NCI-H128 (cell line): ENCODE results near the gene TM7SF3.
"Not testable (repeated sequence)": the region's sequence is repeated elsewhere in the genome, so short reads cannot be mapped to it uniquely, and the experiment has no call there.

ENCODE experiments used
- DNase-seq: peaks from one replicate; lab custom pipeline; 2025; ENCODE audit not compliant: unreplicated experiment; lab: John Stamatoyannopoulos, UW

Gene TM7SF3, protein sequence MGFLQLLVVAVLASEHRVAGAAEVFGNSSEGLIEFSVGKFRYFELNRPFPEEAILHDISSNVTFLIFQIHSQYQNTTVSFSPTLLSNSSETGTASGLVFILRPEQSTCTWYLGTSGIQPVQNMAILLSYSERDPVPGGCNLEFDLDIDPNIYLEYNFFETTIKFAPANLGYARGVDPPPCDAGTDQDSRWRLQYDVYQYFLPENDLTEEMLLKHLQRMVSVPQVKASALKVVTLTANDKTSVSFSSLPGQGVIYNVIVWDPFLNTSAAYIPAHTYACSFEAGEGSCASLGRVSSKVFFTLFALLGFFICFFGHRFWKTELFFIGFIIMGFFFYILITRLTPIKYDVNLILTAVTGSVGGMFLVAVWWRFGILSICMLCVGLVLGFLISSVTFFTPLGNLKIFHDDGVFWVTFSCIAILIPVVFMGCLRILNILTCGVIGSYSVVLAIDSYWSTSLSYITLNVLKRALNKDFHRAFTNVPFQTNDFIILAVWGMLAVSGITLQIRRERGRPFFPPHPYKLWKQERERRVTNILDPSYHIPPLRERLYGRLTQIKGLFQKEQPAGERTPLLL

DNA sequence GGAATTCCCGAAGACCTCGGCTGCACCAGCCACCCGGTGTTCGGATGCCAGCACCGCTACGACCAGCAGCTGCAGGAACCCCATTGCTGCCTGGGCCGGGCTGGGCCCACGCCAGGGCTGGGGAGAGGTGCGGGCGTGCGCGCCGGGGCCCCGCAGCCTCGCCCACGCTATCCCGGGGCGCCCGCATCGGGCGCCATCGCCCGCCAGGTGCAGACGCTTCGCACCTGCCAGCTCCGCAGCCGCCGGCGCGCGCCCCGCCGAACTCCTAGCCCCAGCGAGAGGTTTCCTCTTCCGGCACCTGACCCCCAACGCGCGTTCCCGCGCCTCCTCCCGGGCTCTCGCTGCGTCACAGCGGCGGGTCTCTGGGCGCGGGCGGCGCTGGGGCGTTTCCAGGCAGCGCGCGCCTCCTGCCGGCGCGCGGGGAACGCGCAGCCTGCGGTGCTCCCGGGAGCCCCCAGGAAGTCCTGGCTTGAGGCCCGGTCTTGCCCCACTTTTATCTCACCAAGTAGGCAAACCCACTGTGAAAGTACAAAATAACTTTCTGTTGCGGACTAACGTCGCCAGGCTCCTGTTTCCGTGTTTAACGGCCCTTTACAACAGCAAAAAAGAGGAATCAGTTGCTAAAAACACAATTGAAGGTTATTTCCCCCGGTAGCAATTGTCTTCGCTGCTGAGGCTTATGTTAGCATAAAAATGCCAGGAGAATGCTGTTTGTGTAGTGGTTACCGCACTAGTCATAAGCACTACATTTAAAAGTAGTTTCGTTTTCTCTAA, at the start of gene TM7SF3:
TSS of gene TM7SF3 (minus strand) at position 300 of the 774 bp plus-strand sequence. CDS start at position 84, 216 bp downstream.
- peak; percentile 92 for DNase-seq

DNA sequence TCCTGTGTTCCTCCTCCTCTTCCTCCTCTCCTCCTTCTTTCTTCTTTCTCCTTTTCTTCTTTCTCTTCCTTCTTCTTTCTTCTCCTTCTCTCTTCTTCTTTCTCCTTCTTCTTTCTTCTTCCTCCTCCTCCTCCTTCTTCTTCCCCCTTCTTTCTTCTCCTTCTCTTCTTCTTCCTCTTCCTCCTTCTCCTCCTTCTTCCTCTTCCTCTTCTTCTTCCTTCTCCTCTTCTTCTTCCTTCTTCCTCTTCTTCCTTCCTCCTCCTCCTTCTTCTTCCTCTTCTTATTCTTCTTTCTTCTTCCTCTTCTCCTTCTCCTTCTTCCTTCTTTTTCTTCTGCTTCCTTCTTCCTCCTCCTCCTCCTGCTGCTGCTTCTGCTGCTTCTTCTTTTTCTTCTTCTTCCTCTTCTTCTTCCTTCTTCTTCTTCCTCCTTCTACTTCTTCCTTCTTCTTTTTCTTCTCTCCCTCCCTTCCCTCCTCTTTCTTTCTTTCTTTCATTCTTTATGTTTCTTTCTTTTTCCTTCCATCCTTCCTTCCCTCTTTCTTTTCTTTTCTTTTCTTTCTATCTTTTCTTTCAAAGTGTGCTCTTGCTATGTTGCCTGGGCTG, 49.2 kb upstream of the TM7SF3 start:
- DNase-seq = no peak

DNA sequence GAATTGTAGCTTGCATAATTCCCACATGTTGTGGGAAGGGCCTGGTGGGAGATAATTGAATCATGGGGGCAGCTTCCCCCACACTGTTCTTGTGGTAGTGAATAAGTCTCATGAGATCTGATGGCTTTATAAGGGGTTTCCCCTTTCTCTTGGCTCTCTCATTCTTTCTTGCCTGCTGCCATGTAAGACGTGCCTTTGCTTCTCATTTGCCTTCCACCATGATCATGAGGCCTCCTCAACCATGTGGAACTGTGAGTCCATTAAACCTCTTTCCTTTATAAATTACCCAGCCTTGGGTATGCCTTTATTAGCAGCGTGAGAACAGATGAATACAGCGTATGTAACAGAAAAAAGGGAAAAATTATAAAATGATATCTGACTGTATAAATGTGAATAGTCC, 47.1 kb upstream of the TM7SF3 start:
- DNase-seq = no peak

DNA sequence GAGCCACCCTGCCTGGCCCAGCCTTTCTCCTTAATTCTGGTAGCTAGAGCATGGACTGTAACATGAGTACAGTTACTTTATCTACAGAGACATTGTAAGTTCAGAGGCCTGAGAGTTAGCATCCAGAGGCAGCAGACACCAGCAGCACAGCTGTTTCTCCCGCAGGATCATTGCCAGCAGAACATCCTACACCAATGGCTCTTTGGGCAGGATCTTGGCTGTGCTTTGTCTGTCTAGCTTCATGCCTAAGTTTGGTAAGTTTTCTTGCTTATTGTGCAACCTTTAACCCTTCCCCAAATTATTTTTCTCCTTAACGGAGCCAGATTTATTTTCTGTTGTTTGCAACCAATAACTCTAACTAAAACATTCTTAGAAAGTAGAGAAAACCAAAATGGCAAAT, 46.6 kb upstream of the TM7SF3 start:
- no peak for DNase-seq

GRCh38 chr12:27057543-27057942, 43.4 kb upstream of the TM7SF3 start:
- no peak for DNase-seq

DNA sequence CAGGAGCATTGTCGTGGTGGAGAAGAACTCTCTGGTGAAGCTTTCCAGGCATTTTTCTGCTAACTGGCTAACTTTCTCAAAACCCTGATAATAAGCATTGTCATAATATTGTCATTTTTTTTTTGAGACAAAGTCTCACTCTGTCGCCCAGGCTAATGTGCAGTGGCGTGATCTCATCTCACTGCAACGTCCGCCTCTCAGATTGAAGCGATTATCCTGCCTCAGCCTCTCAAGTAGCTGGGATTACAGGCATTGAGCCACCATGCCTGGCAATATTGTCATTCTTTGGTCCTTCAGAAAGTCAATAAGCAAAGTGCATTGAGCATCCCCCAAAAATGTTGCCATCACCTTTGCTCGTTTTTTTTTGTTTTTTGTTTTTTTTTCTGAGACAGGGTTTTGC, 41.8 kb upstream of the TM7SF3 start:
- DNase-seq = no peak

GRCh38 chr12:27052742-27053141, 38.6 kb upstream of the TM7SF3 start:
- no peak for DNase-seq

- DNase-seq = no peak
Observed at GRCh38 chr12:27052176-27052575, 38.0 kb upstream of the TM7SF3 start.

DNA sequence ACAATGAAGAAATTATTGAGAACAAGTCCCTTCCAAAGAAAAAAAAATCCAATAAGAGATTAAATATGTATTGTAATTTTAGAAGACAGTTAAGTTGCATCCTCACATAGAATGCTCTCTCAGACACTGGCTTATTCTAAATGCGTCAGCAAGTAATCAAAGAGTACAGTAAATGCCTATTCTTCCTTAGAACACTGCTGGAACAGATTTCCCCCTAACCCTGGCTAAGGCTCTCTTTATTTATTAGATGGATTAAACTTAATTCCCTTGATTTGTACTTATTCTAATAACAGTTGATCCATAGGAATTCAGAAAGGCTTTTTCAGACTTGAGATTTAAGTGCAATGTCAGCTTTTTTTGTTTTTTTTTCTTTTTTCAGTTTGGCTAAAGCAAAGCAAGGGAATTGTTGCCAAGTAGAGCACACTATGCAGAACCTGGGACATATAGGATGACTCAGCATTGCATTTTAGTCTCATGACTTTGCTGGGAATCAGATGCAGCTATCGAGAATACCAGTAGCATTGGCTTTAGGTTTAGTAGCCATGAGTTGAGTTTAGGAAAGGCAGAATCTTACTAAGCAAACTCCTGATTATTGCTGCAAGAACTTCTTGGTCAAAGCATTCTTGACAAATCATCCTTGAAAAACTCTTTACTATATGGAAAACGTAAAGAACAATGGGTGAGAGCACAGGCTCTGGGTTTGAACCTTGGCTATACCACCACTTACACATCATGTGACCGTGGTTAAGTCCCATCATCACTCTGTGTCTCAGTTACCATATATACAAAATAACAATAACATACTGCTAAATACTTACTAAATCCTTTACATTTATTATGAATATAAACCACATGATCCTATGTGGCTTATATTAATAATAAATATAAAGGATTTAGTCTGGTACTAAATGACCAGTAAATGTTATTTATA, 34.9 kb upstream of the TM7SF3 start:
- no peak for DNase-seq

DNA sequence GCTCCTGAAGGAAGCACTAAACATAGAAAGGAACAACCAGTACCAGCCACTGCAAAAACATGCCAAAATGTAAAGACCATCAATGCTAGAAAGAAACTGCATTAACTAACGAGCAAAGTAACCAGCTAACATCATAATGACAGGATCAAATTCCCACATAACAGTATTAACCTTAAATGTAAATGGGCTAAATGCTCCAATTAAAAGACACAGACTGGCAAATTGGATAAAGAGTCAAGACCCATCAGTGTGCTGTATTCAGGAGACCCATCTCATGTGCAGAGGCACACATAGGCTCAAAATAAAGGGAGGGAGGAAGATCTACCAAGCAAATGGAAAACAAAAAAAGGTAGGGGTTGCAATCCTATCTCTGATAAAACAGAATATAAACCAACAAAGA, 27.8 kb upstream of the TM7SF3 start:
- not testable (repeated sequence) for DNase-seq

DNA sequence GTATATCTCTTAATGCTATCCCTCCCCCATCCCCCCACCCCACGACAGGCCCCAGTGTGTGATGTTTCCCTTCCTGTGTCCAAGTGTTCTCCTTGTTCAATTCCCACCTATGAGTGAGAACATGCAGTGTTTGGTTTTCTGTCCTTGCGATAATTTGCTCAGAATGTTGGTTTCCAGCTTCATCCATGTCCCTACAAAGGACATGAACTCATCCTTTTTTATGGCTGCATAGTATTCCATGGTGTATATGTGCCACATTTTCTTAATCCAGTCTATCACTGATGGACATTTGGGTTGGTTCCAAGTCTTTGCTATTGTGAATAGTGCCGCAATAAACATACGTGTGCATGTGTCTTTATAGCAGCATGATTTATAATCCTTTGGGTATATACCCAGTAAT, 26.5 kb upstream of the TM7SF3 start:
- not testable (repeated sequence) for DNase-seq

- no peak for DNase-seq
Observed at GRCh38 chr12:27034607-27035293, 20.6 kb upstream of the TM7SF3 start.

DNA sequence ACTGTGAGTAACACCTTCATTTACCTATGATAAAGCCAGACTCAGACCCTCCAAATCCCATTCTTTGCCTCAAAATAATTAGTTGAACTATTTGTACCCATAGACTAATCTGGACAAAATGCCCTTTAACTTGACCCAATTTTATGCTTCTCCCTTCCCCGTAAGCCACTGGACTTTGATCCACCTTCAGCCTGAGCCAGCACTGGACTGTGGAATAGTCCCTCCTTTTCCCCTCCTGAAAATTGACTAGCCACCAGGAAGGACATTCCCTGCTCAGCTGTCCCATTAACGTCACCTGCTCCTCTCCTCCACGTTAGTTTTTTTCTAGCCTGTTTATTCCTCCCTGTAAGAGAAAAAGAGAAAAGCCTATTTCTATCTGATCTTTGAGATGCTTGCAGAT, 18.5 kb upstream of the TM7SF3 start:
- no peak for DNase-seq

- no peak for DNase-seq
Observed at GRCh38 chr12:27031531-27031930, 17.3 kb upstream of the TM7SF3 start.

DNA sequence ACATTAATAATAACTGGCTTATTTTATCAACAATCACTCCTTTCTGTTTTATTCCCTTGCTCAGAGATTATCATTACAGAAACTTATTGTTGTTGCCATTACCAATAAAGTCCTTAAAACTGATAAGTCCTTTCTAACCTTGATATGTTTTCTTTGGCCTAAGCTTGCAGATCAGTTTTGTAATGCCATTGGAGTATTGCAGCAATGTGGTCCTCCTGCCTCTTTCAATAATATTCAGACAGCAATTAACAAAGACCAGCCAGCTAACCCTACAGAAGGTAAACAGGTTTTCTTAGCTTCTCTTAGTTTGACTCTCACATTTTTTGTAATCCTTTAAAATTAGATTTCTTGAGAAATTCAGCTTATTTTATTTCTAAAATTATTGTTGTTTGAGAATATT, 12.1 kb upstream of the TM7SF3 start:
- no peak for DNase-seq

DNA sequence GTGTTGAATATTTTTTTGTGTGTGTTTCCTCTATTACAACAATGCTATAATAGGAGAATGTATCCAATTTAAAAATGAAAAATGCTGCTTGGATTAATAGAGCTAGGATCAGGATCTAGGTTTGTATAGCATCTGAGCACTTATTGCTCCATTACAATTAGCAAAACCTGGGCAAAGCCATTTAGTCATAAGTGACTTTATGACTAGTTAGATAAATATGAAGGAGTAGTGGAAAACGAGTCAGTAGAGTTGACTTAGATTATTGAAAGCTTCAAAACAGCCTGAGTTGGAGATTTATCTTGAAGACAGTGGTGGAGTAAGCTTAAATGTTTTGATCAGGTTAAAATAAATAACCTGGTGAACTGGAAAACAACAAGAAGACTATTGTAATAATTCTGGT, 10.9 kb upstream of the TM7SF3 start:
- DNase-seq = no peak

DNA sequence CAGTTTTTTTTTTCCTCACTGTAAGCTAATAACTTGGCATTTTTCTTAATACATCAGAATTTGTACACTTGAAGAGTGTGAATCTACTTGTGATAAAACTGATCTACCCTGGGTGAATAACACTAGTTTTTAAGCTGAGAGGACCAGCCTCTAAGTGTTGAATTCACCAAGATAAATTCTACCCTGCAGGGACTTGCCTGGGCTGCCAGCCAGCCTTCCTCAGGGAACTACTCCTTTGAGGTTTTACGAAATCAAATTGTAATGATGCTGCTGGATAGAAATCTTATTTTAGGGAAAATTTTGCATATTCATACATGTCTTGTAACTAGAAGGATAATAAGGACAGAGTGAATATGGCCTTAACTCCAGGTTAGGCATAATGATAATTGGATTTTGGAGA, 10.1 kb upstream of the TM7SF3 start:
- no peak for DNase-seq

DNA sequence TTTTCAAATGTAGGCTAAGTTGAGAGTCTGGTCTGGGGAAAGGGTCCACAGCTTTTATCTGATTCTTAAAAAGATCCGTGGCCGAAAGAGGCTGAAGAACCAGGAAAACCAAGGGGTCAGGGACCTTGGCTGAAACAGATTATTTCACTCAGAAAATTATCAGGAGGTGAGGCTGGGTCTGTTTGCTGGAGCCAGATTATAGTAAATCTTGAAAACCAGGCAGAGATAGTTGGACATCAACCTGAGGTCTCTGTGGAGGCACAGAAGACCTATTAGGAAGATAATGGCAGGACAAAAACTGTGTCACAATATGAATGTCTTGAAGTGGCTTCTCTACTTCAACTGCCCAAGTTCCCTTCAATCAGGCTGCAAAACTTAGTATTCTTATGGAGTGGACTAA, 6.6 kb upstream of the TM7SF3 start:
- no peak for DNase-seq

GRCh38 chr12:27018037-27018436, 3.9 kb upstream of the TM7SF3 start:
- DNase-seq = no peak
